ENCODE data around the gene SLC37A2.

- no peak for TF ChIP-seq CTCF (IDR thresholded peaks at IDR 0.05)
- no peak for TF ChIP-seq POLR2AphosphoS5 (IDR thresholded peaks at IDR 0.05)
- TF ChIP-seq POLR2A (IDR thresholded peaks at IDR 0.05), result no peak
- TF ChIP-seq EP300 (IDR thresholded peaks at IDR 0.05), result no peak
Measured at GRCh38 chr11:125129316-125129993, 66.3 kb downstream of the SLC37A2 start.
